CD4-positive, alpha-beta T cell treated with Interleukin-12 subunit alpha and Interleukin-12 subunit beta, for 1 hour (primary cell): Measurements from ENCODE around the gene SLAMF8.

Source experiments
- DNase-seq: peaks from one replicate; pipeline ENCODE4 v3.0.0-alpha.2; 2020

The SLAMF8 gene

DNA sequence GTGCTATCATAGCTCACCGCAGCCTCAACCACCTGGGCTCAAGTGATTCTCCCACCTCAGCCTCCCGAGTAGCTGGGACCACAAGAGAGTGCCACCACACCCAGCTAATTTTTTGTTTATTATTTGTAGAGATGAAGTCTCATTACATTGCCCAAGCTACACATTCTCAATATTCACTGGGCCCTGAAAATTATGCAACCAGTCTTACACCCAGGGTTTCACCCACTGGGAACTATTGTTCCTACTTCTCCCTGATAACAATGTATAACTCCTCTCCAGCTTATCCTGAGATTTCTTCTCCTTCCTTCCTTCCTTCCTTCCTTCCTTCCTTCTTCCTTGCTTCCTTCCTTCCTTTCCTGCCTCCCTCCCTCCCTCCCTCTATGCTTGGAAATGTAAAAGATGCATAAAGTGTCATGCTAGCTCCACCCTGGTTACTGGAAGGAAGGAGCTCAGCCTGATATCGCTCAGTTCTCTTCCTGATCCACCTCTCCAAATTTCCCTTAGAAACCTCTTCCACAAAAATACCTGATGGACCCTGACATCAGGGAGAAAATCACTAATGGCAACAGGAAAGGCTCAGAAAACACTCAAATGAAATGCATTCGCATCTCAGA lies 47.0 kb downstream of the SLAMF8 start:
- no peak for DNase-seq

DNA sequence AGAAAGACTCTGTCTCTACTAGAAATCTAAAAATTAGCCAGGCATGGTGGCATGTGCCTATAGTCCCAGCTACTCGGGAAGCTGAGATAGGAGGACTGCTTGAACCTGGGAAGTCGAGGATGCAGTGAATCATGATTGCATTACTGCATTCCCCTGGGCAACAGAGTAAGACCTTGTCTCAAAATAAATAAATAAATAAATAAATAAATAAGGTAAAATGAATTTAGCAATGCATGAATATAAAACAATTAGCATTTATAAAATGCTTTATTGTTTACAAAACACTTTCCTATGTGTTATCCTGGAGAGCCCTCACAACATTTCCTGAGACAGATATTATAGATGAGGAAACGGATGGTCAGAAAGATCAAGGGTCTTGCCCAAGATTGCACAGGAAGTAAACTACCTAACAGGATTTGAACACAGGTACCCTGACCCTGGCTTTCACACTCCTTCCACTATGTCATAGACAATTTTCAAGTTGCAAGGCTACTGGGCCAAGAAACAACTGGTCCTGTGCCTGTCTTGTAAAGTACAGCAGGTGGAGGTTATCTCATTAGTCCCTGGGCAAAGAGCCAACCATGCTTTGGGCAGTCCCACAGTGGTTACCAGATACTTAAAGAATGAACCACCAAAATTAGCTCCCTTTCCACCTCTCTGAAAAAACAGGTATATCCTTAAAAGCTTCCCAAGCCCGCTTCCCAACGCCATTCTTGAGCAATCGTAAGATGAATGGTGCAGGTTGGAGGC lies 51.2 kb downstream of the SLAMF8 start:
- DNase-seq = no peak

DNA sequence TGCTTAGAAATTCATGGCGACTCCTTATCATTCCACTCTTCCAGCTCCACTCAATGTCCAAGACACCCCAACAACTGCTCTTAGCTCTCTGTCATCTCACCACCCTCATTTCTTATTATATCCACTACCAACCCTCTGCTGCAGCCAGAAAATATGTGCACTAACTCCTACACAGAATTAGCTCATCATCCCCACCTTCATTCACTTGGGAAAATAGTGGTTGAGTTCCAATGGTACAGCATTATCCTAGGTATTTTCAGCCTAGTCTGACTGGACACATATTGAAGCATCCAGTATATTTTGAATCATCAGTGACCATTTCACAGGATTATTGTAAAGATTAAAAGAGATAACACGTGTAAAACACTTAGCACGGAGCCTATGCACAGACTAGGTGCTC lies 52.5 kb downstream of the SLAMF8 start:
- no peak for DNase-seq

DNA sequence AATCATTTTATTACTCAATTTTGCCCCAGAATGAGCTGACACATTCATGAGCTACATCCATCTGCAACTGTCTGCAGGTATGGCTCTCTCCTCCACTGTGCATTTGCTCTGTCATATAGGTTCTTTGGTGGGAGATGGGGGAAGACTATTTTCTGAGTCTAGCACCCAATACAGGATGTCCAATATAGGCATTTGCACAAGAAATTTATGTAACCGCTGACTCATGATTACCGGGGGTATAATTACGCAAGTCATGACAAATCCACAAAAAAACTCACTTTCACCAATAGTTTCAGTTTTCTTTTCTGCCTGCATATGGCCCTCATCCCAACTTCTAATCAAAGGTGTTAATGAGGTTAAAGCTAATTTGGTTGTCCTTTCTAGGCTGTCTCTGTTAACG lies 53.3 kb downstream of the SLAMF8 start:
- no peak for DNase-seq

DNA sequence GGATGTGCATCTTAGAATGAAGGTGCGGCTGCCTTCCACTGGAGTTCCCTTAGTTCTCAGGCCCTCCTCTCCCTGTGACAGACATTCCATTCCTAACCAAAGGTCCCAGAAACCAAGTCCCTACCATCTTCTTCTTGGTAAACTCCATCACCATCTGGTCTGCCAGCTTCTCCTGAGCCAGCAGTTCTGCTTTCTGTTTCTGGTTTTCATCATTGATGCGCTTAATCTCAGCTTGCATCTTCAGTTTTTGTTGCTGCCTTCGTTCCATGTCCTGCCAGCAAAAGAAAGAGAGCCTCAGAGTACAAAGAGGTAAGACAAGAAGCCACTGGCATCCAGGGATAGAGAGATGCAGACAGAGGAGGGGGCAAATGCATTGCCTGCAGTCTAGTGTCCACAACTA lies 53.8 kb downstream of the SLAMF8 start:
- DNase-seq = no peak

DNA sequence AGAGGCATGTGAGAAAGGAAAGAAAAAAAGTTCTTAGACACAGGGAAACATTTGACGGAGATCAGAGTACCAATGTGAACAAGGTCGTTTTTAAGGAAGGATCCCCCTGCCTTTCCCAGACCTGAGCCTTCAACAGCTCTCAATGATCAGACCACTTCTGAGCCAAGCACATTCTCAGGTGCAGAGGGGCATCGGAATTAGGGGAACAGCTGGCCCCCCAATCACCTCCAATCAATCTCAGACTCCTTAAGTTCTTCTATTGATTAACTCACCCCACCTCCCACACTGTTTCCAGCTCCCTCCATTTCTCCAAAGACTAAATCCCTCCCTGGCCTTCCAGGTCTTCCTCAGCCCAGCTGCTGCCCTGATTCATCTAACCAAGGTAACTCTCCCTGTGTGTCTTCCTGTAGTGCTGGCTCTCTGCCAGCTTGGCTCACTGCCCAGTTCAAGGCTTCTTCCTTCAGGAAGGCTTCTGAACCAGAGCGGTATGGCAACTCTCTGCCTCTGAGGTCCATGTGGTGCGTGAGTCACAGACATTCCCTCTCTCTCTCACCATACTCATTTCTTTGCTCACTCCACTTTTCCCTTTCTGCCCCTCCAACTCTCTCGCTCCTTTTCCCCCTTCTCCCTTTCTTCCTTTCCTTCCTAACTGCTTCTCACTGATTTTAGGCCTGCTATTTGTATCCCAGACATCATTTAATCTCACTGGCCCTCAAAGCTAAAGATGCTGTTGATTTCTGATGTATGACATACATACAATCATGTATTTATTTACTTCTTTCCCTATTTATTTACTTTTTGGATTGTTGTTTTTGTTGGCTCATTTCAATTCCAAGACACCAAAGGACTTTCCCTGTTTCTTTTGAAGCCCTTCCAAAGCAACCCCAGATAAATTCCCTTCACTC lies 55.2 kb downstream of the SLAMF8 start:
- DNase-seq = peak; percentile 47

DNA sequence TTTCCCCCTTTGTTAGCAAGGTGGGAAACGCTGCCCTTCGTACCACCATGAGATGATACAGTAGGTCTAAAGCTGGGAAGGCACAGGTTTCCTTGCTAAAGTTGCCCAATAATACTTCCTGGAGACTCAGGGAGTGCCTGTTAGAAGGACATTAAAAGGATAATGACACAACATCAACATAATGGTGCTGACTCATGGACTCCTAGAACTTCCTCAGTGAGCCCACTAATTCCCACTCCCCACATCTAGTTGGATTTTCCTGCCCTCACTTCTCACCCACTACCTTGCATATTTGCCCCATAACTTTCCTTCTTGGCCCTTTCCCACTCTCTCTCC lies 55.8 kb downstream of the SLAMF8 start:
- no peak for DNase-seq

DNA sequence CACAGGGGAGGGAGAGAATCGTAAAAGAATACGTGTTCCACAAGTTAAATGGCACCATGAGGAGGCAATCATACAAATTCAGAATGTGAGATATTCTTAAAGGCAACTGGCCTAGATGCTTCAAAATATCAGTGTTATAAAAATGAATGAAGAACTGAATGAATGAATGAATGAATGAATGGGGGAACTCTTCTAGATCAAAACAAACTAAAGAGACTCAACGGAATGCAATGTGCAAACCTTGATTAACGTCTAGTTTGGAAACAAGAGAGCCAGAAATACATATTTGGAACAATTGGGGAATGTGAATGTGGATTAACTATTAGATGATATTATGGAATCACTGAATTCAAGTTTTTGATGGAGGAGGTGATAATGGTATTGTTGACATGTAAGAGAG lies 56.5 kb downstream of the SLAMF8 start:
- no peak for DNase-seq

DNA sequence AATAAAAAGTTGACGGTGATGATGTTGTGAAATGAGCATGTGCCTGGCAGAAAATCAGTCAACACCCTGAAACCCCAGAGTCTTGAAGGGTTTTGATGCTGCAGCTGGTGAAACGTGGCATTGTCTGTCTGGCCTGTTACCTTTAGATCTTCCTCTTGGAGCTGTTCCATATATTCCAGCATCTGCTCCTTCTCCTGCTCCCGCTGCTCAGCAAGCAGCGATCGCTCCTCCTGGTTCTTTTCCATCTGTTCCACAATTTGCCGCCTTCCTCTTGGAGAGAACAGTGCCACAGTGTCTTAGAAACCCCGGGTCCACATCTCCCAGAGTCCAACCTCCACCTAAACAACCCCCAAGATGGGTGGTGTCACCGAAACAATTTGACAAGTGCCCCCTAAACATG lies 57.6 kb downstream of the SLAMF8 start:
- no peak for DNase-seq
